Measurements from ENCODE around the gene DRAM2. TPM values are rescaled to one million over a fixed set of nuclear protein-coding genes. Genes with fewer than 3 reads are reported as not detected.
"Not testable (repeated sequence)": the region's sequence is repeated elsewhere in the genome, so short reads cannot be mapped to it uniquely, and the experiment has no call there.

The DRAM2 gene
- total RNA-seq, 2 experiments from 2014 or later = 25.6 to 26.8 TPM

DNA sequence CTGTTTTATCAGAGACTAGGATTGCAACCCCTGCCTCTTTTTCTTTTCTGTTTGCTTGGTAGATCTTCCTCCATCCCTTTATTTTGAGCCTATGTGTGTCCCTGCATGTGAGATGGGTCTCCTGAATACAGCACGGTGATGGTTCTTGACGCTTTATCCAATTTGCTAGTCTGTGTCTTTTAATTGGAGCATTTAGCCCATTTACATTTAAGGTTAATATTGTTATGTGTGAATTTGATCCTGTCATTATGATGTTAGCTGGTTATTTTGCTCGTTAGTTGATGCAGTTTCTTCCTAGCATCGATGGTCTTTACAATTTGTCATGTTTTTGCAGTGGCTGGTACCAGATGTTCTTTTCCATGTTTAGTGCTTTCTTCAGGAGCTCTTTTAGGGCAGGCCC, 62.6 kb downstream of the DRAM2 start:
- H3K4me1 Mint-ChIP-seq, H3K36me3 Mint-ChIP-seq, DNase-seq, H3K27me3 Mint-ChIP-seq, H3K4me3 Mint-ChIP-seq, H3K27ac Mint-ChIP-seq: not testable (repeated sequence)
- H3K9me3 Mint-ChIP-seq = peaks cover 11% of the 10 kb centered on the region

Other genes with a start within 250 kb of the DRAM2 start
- 10 to 100 TPM; 14.6 TPM for gene LRIF1, start 176.2 kb downstream of the DRAM2 start, total RNA-seq
- gene CEPT1, start 130 bp upstream of the DRAM2 start, total RNA-seq = 10 to 100 TPM; 34.8 to 35.9 TPM
- gene DENND2D, start 60.6 kb upstream of the DRAM2 start, total RNA-seq = 100 to 1,000 TPM; 201 to 203 TPM
- 1 to 10 TPM; 5.1 to 9.2 TPM for gene CHI3L2, start 87.6 kb upstream of the DRAM2 start, total RNA-seq
- gene CHIA, start 150.8 kb upstream of the DRAM2 start, total RNA-seq = not detected